HCT116 (cell line): ENCODE measurements around the gene C18orf54. TPM values are rescaled to one million over a fixed set of nuclear protein-coding genes. Genes with fewer than 3 reads are reported as not detected.

Experiments
- ATAC-seq: fragments of 200-7000 bp; cut with Tn5 transposase; 2 replicates; pipeline ENCODE4 v1.9.1; 2020; ENCODE audit warnings: mild to moderate bottlenecking, moderate library complexity
- BruUV-seq: library from RNA; stranded (reverse); fragments of 400-500 nt; replicated peaks from 2 replicates; lab custom pipeline; 2021; lab: Mats Ljungman, UMichigan
- CTCF ChIA-PET: fragments of 300-600 bp; sonication (Branson Sonifier 250); formaldehyde crosslinking; loops from one replicate; lab custom pipeline; 2021; ENCODE audit warnings: antibody characterized with exemption; lab: Charles Lee
- POLR2A ChIA-PET: fragments of 300-600, 350-600 bp; sonication (Branson Sonifier 250); formaldehyde crosslinking; loops from one replicate; lab custom pipeline; 2021; ENCODE audit warnings: antibody characterized with exemption; lab: Charles Lee
- RAD21 ChIA-PET, 2 experiments: fragments of 300-600 bp; sonication (Branson Sonifier 250); formaldehyde crosslinking; loops; one replicate each; lab custom pipeline; 2023; ENCODE audit warnings: low total read pairs in 2 of 2; ENCODE audit not compliant: uncharacterized antibody in 2 of 2, unreplicated experiment in 2 of 2, low non-redundant PET in 1 of 2; lab: Charles Lee
- DNase-seq: peaks from one replicate; pipeline ENCODE4 v3.0.0-alpha.2; 2010; ENCODE audit warnings: low read depth, low spot score
- H2AFZ ChIP-seq: fragments of 200-600 bp; shearing (Covaris generic), sonication (generic); 2 replicates; pipeline ENCODE4 v1.6.1; 2017; ENCODE audit warnings: low read depth, mixed run types, mixed read lengths, antibody characterized with exemption, low read length; ENCODE audit not compliant: poor library complexity, severe bottlenecking
- H3K27ac ChIP-seq: 2 replicates; pipeline ENCODE4 v1.5.1; 2012; ENCODE audit warnings: low read depth, low read length
- H3K27me3 ChIP-seq: fragments of 200-600 bp; sonication (generic); 2 replicates; pipeline ENCODE4 v1.6.1; 2016; ENCODE audit warnings: mixed run types, low read length, mixed read lengths; ENCODE audit not compliant: insufficient read depth
- H3K36me3 ChIP-seq, 2 experiments: fragments of 200-500 bp in 1 of 2; fragments of 200-600 bp in 1 of 2; sonication (Bioruptor generic) in 1 of 2; sonication (generic) in 1 of 2; 2 replicates each; pipeline versions ENCODE4 v1.5.1 to v1.6.1; 2014 to 2016; ENCODE audit warnings: low read length in 2 of 2, inconsistent platforms in 1 of 2, mixed read lengths in 1 of 2, mixed run types in 1 of 2; ENCODE audit not compliant: insufficient read depth in 2 of 2, control insufficient read depth in 1 of 2
- H3K4me1 ChIP-seq, 2 experiments: fragments of 200-600 bp in 1 of 2; sonication (generic) in 1 of 2; 2 replicates each; pipeline versions ENCODE4 v1.5.1 to v1.6.1; 2012 to 2017; ENCODE audit warnings: low read length in 2 of 2, inconsistent platforms in 1 of 2, mild to moderate bottlenecking in 1 of 2, mixed read lengths in 1 of 2, mixed run types in 1 of 2, moderate library complexity in 1 of 2; ENCODE audit not compliant: insufficient read depth in 2 of 2, control insufficient read depth in 1 of 2
- H3K4me2 ChIP-seq: fragments of 200-600 bp; sonication (generic); 2 replicates; pipeline ENCODE4 v1.6.1; 2017; ENCODE audit warnings: mixed run types, low read length, mixed read lengths
- H3K4me3 ChIP-seq, 2 experiments: fragments of 200-600 bp in 1 of 2; sonication (generic) in 1 of 2; replicated peaks in 1 of 2; 2 replicates each; pipeline ENCODE4 v1.5.1; 2011 to 2016; ENCODE audit warnings: low read length in 2 of 2, control low read depth in 1 of 2, low read depth in 1 of 2, mild to moderate bottlenecking in 1 of 2, mixed read lengths in 1 of 2, mixed run types in 1 of 2
- H3K79me2 ChIP-seq: fragments of 200-600 bp; sonication (generic); 2 replicates; pipeline ENCODE4 v1.6.1; 2017; ENCODE audit warnings: mild to moderate bottlenecking, mixed run types, low read length, moderate library complexity, mixed read lengths; ENCODE audit not compliant: insufficient read depth
- H3K9ac ChIP-seq: fragments of 200-600 bp; sonication (generic); 2 replicates; pipeline ENCODE4 v1.6.1; 2016; ENCODE audit warnings: low read length, mixed read lengths
- H3K9me2 ChIP-seq: fragments of 200-600 bp; sonication (generic), shearing (Covaris generic); 2 replicates; pipeline ENCODE4 v1.6.1; 2017; ENCODE audit warnings: mixed run types, mild to moderate bottlenecking, moderate library complexity; ENCODE audit not compliant: insufficient read depth
- H3K9me3 ChIP-seq, 2 experiments: fragments of 200-500 bp in 1 of 2; fragments of 200-600 bp in 1 of 2; sonication (Bioruptor generic) in 1 of 2; sonication (generic) in 1 of 2; 2 replicates each; pipeline ENCODE4 v1.6.1; 2014 to 2017; ENCODE audit warnings: low read length in 2 of 2, mixed read lengths in 2 of 2, inconsistent platforms in 1 of 2, low read depth in 1 of 2, mild to moderate bottlenecking in 1 of 2, mixed run types in 1 of 2, moderate library complexity in 1 of 2; ENCODE audit not compliant: control insufficient read depth in 1 of 2, insufficient read depth in 1 of 2
- H4K20me1 ChIP-seq: fragments of 200-600 bp; sonication (generic), shearing (Covaris generic); 2 replicates; pipeline ENCODE4 v1.6.1; 2017; ENCODE audit warnings: mixed run types, mild to moderate bottlenecking, moderate library complexity; ENCODE audit not compliant: insufficient read depth
- ATF3 ChIP-seq: IDR thresholded peaks from 2 replicates; pipeline ENCODE4 v1.6.1; 2012
- CBX3 ChIP-seq: IDR thresholded peaks from 2 replicates; pipeline ENCODE4 v1.6.1; 2012; ENCODE audit warnings: low read depth
- CEBPB ChIP-seq: IDR thresholded peaks from 2 replicates; pipeline ENCODE4 v1.6.1; 2012; ENCODE audit warnings: low read depth
- CTCF ChIP-seq, 3 experiments: fragments of 200-600 bp in 1 of 3; sonication (generic) in 1 of 3; IDR thresholded peaks in 2 of 3; conservative IDR thresholded peaks in 1 of 3; 2 replicates each; pipeline ENCODE4 v1.5.1; 2012 to 2017; ENCODE audit warnings: low read depth in 2 of 3, low read length in 2 of 3, antibody characterized with exemption in 1 of 3, borderline replicate concordance in 1 of 3, control low read depth in 1 of 3, mild to moderate bottlenecking in 1 of 3, mixed read lengths in 1 of 3, mixed run types in 1 of 3, moderate library complexity in 1 of 3; ENCODE audit not compliant: insufficient read depth in 1 of 3
- EGR1 ChIP-seq: IDR thresholded peaks from 2 replicates; pipeline ENCODE4 v1.6.1; 2012; ENCODE audit warnings: low read depth
- ELF1 ChIP-seq: IDR thresholded peaks from 2 replicates; pipeline ENCODE4 v1.6.1; 2012; ENCODE audit warnings: low read depth, borderline replicate concordance
- EZH2 ChIP-seq: fragments of 200-600 bp; sonication (generic); IDR thresholded peaks from 2 replicates; pipeline ENCODE4 v1.6.1; 2017; ENCODE audit warnings: antibody characterized with exemption, mixed run types
- MAX ChIP-seq: IDR thresholded peaks from 2 replicates; pipeline ENCODE4 v1.6.1; 2012
- POLR2A ChIP-seq: IDR thresholded peaks from 2 replicates; pipeline ENCODE4 v1.7.0; 2011; ENCODE audit warnings: borderline replicate concordance; ENCODE audit not compliant: insufficient read depth, insufficient read length; ENCODE audit errors: extremely low read depth
- POLR2AphosphoS5 ChIP-seq: IDR thresholded peaks from 2 replicates; pipeline ENCODE4 v1.6.1; 2011; ENCODE audit warnings: mild to moderate bottlenecking, low read depth, low read length, moderate library complexity
- RAD21 ChIP-seq: IDR thresholded peaks from 2 replicates; pipeline ENCODE4 v1.6.1; 2012; ENCODE audit warnings: low read depth, mild to moderate bottlenecking
- SIN3A ChIP-seq: IDR thresholded peaks from 2 replicates; pipeline ENCODE4 v1.6.1; 2012; ENCODE audit warnings: low read depth
- TCF7L2 ChIP-seq: IDR thresholded peaks from 2 replicates; pipeline ENCODE4 v1.7.0; 2011; ENCODE audit warnings: borderline replicate concordance, inconsistent platforms; ENCODE audit not compliant: insufficient read depth, insufficient read length; ENCODE audit errors: extremely low read depth
- YY1 ChIP-seq: IDR thresholded peaks from 2 replicates; pipeline ENCODE4 v1.6.1; 2011; ENCODE audit warnings: low read length, low read depth, moderate library complexity, mild to moderate bottlenecking; ENCODE audit not compliant: insufficient replicate concordance; ENCODE audit errors: extremely low read depth
- ZBTB33 ChIP-seq: IDR thresholded peaks from 2 replicates; pipeline ENCODE4 v1.6.1; 2011; ENCODE audit warnings: mild to moderate bottlenecking, low read length, moderate library complexity; ENCODE audit not compliant: insufficient replicate concordance; ENCODE audit errors: extremely low read depth
- ZFX ChIP-seq: fragments of 450-650 bp; IDR thresholded peaks from 2 replicates; pipeline ENCODE4 v1.6.1; 2017
- ZNF274 ChIP-seq: fragments of 200-500 bp; sonication (Bioruptor generic); IDR thresholded peaks from 2 replicates; pipeline ENCODE4 v1.6.1; 2014; ENCODE audit warnings: mild to moderate bottlenecking, low read depth, low read length, inconsistent platforms
- intact Hi-C: fragments of 100-400 bp; cut with micrococcal nuclease; formaldehyde crosslinking; loops from 2 replicates; pipeline ENCODE4 v1.10.0; 2022
- total RNA-seq: library from RNA; stranded (reverse); gene quantifications from one replicate; pipeline ENCODE4 v1.2.1, GENCODE V29; 2021; ENCODE audit not compliant: unreplicated experiment

The C18orf54 gene
- total RNA-seq, 1 experiment from 2014 or later: 10.0 TPM

GRCh38 chr18:54351186-54351585 lies 6.5 kb upstream of the C18orf54 start:
- BruUV-seq: no TSS peak
- ChIA-PET RAD21 (no interaction called here), CTCF (no interaction called here), POLR2A (no interaction called here)
- H3K36me3 ChIP-seq: no peaks in the 10 kb centered on the region
- H3K4me2 ChIP-seq: no peak overlapping the region
- no peaks in the 10 kb centered on the region for H3K9me2 ChIP-seq
- no peaks in the 10 kb centered on the region for H3K4me1 ChIP-seq
- no peak overlapping the region for H3K27ac ChIP-seq
- TF ChIP-seq EZH2 (no peak), POLR2A (no peak), CEBPB (no peak), TCF7L2 (no peak), CBX3 (no peak), POLR2AphosphoS5 (no peak), ZBTB33 (no peak), CTCF (IDR thresholded peaks at IDR 0.05 in 2 of 3, conservative IDR thresholded peaks at IDR 0.05 in 1 of 3; ENCODE audit: borderline replicate concordance in 1 of 3, insufficient read depth in 1 of 3, low read depth in 2 of 3, low read length in 2 of 3) (no peak), RAD21 (no peak), SIN3A (no peak), ATF3 (no peak), EGR1 (no peak), ELF1 (no peak), YY1 (no peak), MAX (no peak), ZNF274 (no peak), ZFX (no peak)
- intact Hi-C loops: no loop called here
- peaks cover 0 to 4% of the 10 kb centered on the region in 2 experiments; a peak in 1 of 4 replicates for H3K9me3 ChIP-seq
- H3K27me3 ChIP-seq: no peaks in the 10 kb centered on the region
- H3K9ac ChIP-seq: no peak overlapping the region
- H3K4me3 ChIP-seq: no peak overlapping the region
- no peaks in the 10 kb centered on the region for H4K20me1 ChIP-seq
- no peaks in the 10 kb centered on the region for H3K79me2 ChIP-seq
- DNase-seq (no peak), ATAC-seq (no peak)
- no peak overlapping the region for H2AFZ ChIP-seq
